Smooth muscle cell (in vitro differentiated cells): Measurements from ENCODE around the gene THBS4. TPM values are rescaled to one million over a fixed set of nuclear protein-coding genes. Genes with fewer than 3 reads are reported as not detected.

Experiments
- DNase-seq: peaks from one replicate; lab custom pipeline; 2025; ENCODE audit not compliant: unreplicated experiment; lab: John Stamatoyannopoulos, UW
- H2AFZ ChIP-seq: fragments of 200-600 bp; sonication (generic); 2 replicates; pipeline ENCODE4 v1.6.0; 2016; ENCODE audit warnings: antibody characterized with exemption, low read depth, mild to moderate bottlenecking
- H3F3A ChIP-seq: fragments of 200-600 bp; sonication (generic); 2 replicates; pipeline ENCODE4 v1.6.0; 2017; ENCODE audit warnings: antibody characterized with exemption, low read depth
- H3K27ac ChIP-seq: fragments of 200-600 bp; sonication (generic); 2 replicates; pipeline ENCODE4 v1.5.1; 2016; ENCODE audit warnings: low read depth, mild to moderate bottlenecking
- H3K27me3 ChIP-seq: fragments of 200-600 bp; sonication (generic); 2 replicates; pipeline ENCODE4 v1.6.1; 2016; ENCODE audit warnings: low read depth, mild to moderate bottlenecking
- H3K36me3 ChIP-seq: fragments of 200-600 bp; sonication (generic); 2 replicates; pipeline ENCODE4 v1.5.1; 2016; ENCODE audit warnings: low read depth
- H3K4me1 ChIP-seq: fragments of 200-600 bp; sonication (generic); 2 replicates; pipeline ENCODE4 v1.5.1; 2016; ENCODE audit warnings: low read depth
- H3K4me2 ChIP-seq: fragments of 200-600 bp; sonication (generic); 2 replicates; pipeline ENCODE4 v1.6.0; 2016; ENCODE audit warnings: mild to moderate bottlenecking
- H3K4me3 ChIP-seq: fragments of 200-600 bp; sonication (generic); 2 replicates; pipeline ENCODE4 v1.5.1; 2016; ENCODE audit warnings: mild to moderate bottlenecking
- H3K79me2 ChIP-seq: fragments of 200-600 bp; sonication (generic); 2 replicates; pipeline ENCODE4 v1.6.0; 2016; ENCODE audit warnings: low read depth, mild to moderate bottlenecking
- H3K9ac ChIP-seq: fragments of 200-600 bp; sonication (generic); 2 replicates; pipeline ENCODE4 v1.6.0; 2016; ENCODE audit warnings: low read depth
- H3K9me3 ChIP-seq: fragments of 200-600 bp; sonication (generic); replicated peaks from 2 replicates; pipeline ENCODE4 v1.5.1; 2016; ENCODE audit warnings: low read depth
- H4K20me1 ChIP-seq: fragments of 200-600 bp; sonication (generic); 2 replicates; pipeline ENCODE4 v1.6.0; 2016; ENCODE audit warnings: low read depth
- CTCF ChIP-seq: fragments of 200-600 bp; sonication (generic); IDR thresholded peaks from 2 replicates; pipeline ENCODE4 v1.5.1; 2017; ENCODE audit warnings: borderline replicate concordance, mild to moderate bottlenecking, antibody characterized with exemption; ENCODE audit not compliant: insufficient read depth, poor library complexity, severe bottlenecking
- WGBS: methylation state at CpG from one replicate; pipeline ENCODE4 v1.1.7; 2016; ENCODE audit warnings: low lambda C conversion rate; 5-methylcytosine and 5-hydroxymethylcytosine counted together
- polyA plus RNA-seq: library from polyadenylated mRNA; unstranded; fragments of >200 nt; fragmentation: Nextera tagmentation; extraction: Ambion mirVana; gene quantifications from 2 replicates; pipeline ENCODE4 v1.2.1, GENCODE V29; 2016
- total RNA-seq: library from RNA; depleted of rRNA; stranded (reverse); fragments of >200 nt; gene quantifications from 2 replicates; pipeline ENCODE4 v1.2.3, GENCODE V29; 2014

Gene THBS4
- total and polyA plus RNA-seq, 2 experiments from 2014 or later: 0.61 to 2.9 TPM

GRCh38 chr5:80057921-80058320, 22.8 kb downstream of the THBS4 start:
- Histone ChIP-seq H3K4me3 (no peak overlapping the region), H3F3A (no peaks in the 10 kb centered on the region), H3K36me3 (no peaks in the 10 kb centered on the region), H3K9me3 (no peaks in the 10 kb centered on the region), H3K4me1 (no peaks in the 10 kb centered on the region), H4K20me1 (no peaks in the 10 kb centered on the region), H3K79me2 (no peaks in the 10 kb centered on the region), H3K4me2 (no peak overlapping the region), H3K27ac (no peak overlapping the region), H3K27me3 (peaks cover 22% of the 10 kb centered on the region), H2AFZ (no peak overlapping the region), H3K9ac (no peak overlapping the region)
- TF ChIP-seq CTCF: no peak
- 94% methylated on average over 2 of the region's 2 CpGs for WGBS
- no peak for DNase-seq

- WGBS: 94% methylated on average over 18 of the region's 18 CpGs
- H3K79me2 ChIP-seq: no peaks in the 10 kb centered on the region
- no peak for TF ChIP-seq CTCF
These were observed 24.3 kb downstream of the THBS4 start for GRCh38 chr5:80059354-80059980.

GRCh38 chr5:80060966-80061365, 25.8 kb downstream of the THBS4 start:
- H2AFZ ChIP-seq: no peak overlapping the region
- H3K9ac ChIP-seq: no peak overlapping the region
- H4K20me1 ChIP-seq: no peaks in the 10 kb centered on the region
- no peak overlapping the region for H3K27ac ChIP-seq
- no peaks in the 10 kb centered on the region for H3K4me1 ChIP-seq
- H3F3A ChIP-seq: no peaks in the 10 kb centered on the region
- H3K27me3 ChIP-seq: peaks cover 16% of the 10 kb centered on the region
- no peak for TF ChIP-seq CTCF
- no peak overlapping the region for H3K4me2 ChIP-seq
- H3K9me3 ChIP-seq: no peaks in the 10 kb centered on the region
- H3K79me2 ChIP-seq: no peaks in the 10 kb centered on the region
- H3K4me3 ChIP-seq: no peak overlapping the region
- no peaks in the 10 kb centered on the region for H3K36me3 ChIP-seq
- DNase-seq: no peak
- 34% methylated on average over 4 of the region's 4 CpGs for WGBS

More at GRCh38 chr5:80059354-80059980, 24.3 kb downstream of the THBS4 start:
- Histone ChIP-seq H4K20me1 (no peaks in the 10 kb centered on the region), H3K4me3 (no peak overlapping the region), H3K4me1 (no peaks in the 10 kb centered on the region), H3K27me3 (peaks cover 22% of the 10 kb centered on the region), H3K9me3 (no peaks in the 10 kb centered on the region), H3K27ac (no peak overlapping the region), H2AFZ (no peak overlapping the region), H3K36me3 (no peaks in the 10 kb centered on the region), H3K4me2 (no peak overlapping the region), H3K9ac (no peak overlapping the region), H3F3A (no peaks in the 10 kb centered on the region)
- no peak for DNase-seq

GRCh38 chr5:80061547-80061946, 26.4 kb downstream of the THBS4 start:
- no peaks in the 10 kb centered on the region for H3F3A ChIP-seq
- H4K20me1 ChIP-seq: no peaks in the 10 kb centered on the region
- no peak for TF ChIP-seq CTCF
- no peak overlapping the region for H3K27ac ChIP-seq
- DNase-seq: no peak
- H3K4me3 ChIP-seq: no peak overlapping the region
- no peaks in the 10 kb centered on the region for H3K79me2 ChIP-seq
- 95% methylated on average over 4 of the region's 4 CpGs for WGBS
- no peak overlapping the region for H3K4me2 ChIP-seq
- H3K4me1 ChIP-seq: no peaks in the 10 kb centered on the region
- H2AFZ ChIP-seq: no peak overlapping the region
- H3K36me3 ChIP-seq: no peaks in the 10 kb centered on the region
- peaks cover 11% of the 10 kb centered on the region for H3K27me3 ChIP-seq
- H3K9me3 ChIP-seq: no peaks in the 10 kb centered on the region
- H3K9ac ChIP-seq: no peak overlapping the region
